HepG2 (cell line): Measurements from ENCODE around the gene SH3GL2. TPM values are rescaled to one million over a fixed set of nuclear protein-coding genes. Genes with fewer than 3 reads are reported as not detected.

Source experiments
- ATAC-seq: fragments of 200-7000 bp; cut with Tn5 transposase; 3 replicates; pipeline ENCODE4 v1.9.1; 2020; ENCODE audit warnings: mild to moderate bottlenecking, moderate library complexity
- BruUV-seq: library from RNA; stranded (reverse); fragments of 400-500 nt; replicated peaks from 2 replicates; lab custom pipeline; 2021; lab: Mats Ljungman, UMichigan
- CTCF ChIA-PET: fragments of 300-600 bp; formaldehyde crosslinking; extraction: SDS; loops from one replicate; lab custom pipeline; 2021; ENCODE audit warnings: low total read pairs, inconsistent platforms, low intra/inter-chr PET ratio; lab: Yijun Ruan, JAX
- POLR2A ChIA-PET: fragments of 350-600 bp; sonication (Branson Sonifier 250); formaldehyde crosslinking; loops from one replicate; lab custom pipeline; 2020; ENCODE audit warnings: antibody characterized with exemption, inconsistent platforms; lab: Yijun Ruan, JAX
- DNase-seq: peaks from one replicate; pipeline ENCODE4 v3.0.0-alpha.2; 2015; ENCODE audit warnings: low spot score
- FAIRE-seq: peaks from 3 replicates; lab custom pipeline; 2011; peaks lifted over from hg19 to GRCh38; lab: Jason Lieb, UNC
- H2AFZ ChIP-seq: one replicate; pipeline ENCODE4 v1.6.1; 2011; ENCODE audit warnings: low read length, inconsistent platforms
- H3K27ac ChIP-seq: fragments of 300-600 bp; 3 replicates; pipeline ENCODE4 v1.8.0; 2011; ENCODE audit warnings: mixed run types, mild to moderate bottlenecking, mixed read lengths, low read length, inconsistent platforms; ENCODE audit not compliant: insufficient read depth; ENCODE audit errors: extremely low read length
- H3K27me3 ChIP-seq, 2 experiments: fragments of 200-600 bp in 1 of 2; 2 replicates in 1 of 2; 3 replicates in 1 of 2; pipeline versions ENCODE4 v1.6.0 to v1.8.0; 2011; ENCODE audit warnings: low read length in 2 of 2, mild to moderate bottlenecking in 2 of 2, moderate library complexity in 2 of 2, inconsistent platforms in 1 of 2; ENCODE audit not compliant: insufficient read depth in 2 of 2, control insufficient read depth in 1 of 2
- H3K36me3 ChIP-seq, 2 experiments: fragments of 200-600 bp in 1 of 2; replicated peaks in 1 of 2; 2 replicates in 1 of 2; 3 replicates in 1 of 2; pipeline versions ENCODE4 v1.5.1 to v1.8.0; 2011; ENCODE audit warnings: low read length in 2 of 2, inconsistent platforms in 1 of 2; ENCODE audit not compliant: insufficient read depth in 2 of 2, control insufficient read depth in 1 of 2
- H3K4me1 ChIP-seq: 2 replicates; pipeline ENCODE4 v1.5.1; 2012; ENCODE audit warnings: low read length, inconsistent platforms; ENCODE audit not compliant: insufficient read depth
- H3K4me2 ChIP-seq: 2 replicates; pipeline ENCODE4 v1.6.0; 2011; ENCODE audit warnings: low read depth, low read length, inconsistent platforms
- H3K4me3 ChIP-seq, 3 experiments: fragments of 200-600 bp in 1 of 3; sonication (generic), shearing (Covaris generic) in 1 of 3; replicated peaks in 1 of 3; 2 replicates each; pipeline ENCODE4 v1.5.1; 2011 to 2016; ENCODE audit warnings: low read length in 3 of 3, inconsistent platforms in 2 of 3, low read depth in 2 of 3, mild to moderate bottlenecking in 2 of 3, control low read depth in 1 of 3, mixed read lengths in 1 of 3; ENCODE audit not compliant: insufficient read depth in 1 of 3
- H3K79me2 ChIP-seq: one replicate; pipeline ENCODE4 v1.6.1; 2011; ENCODE audit warnings: low read length, inconsistent platforms; ENCODE audit not compliant: insufficient read depth
- H3K9ac ChIP-seq: 2 replicates; pipeline ENCODE4 v1.6.0; 2011; ENCODE audit warnings: mild to moderate bottlenecking, low read depth, low read length, inconsistent platforms; ENCODE audit not compliant: insufficient read depth
- H3K9me3 ChIP-seq: 2 replicates; pipeline ENCODE4 v1.5.1; 2012; ENCODE audit warnings: mild to moderate bottlenecking, low read length
- H4K20me1 ChIP-seq: 2 replicates; pipeline ENCODE4 v1.6.0; 2011; ENCODE audit warnings: inconsistent platforms, mild to moderate bottlenecking, low read length, moderate library complexity; ENCODE audit not compliant: insufficient read depth
- ASH2L ChIP-seq: fragments of 300-600, 200-600 bp; sonication (generic); IDR thresholded peaks from 2 replicates; pipeline ENCODE4 v1.7.0; 2017; ENCODE audit warnings: low read depth, mild to moderate bottlenecking, moderate library complexity, mixed read lengths, low read length; ENCODE audit not compliant: insufficient read length
- GZF1 ChIP-seq: sonication (generic); formaldehyde crosslinking; IDR thresholded peaks from 2 replicates; pipeline ENCODE4 v1.5.1; 2020; ENCODE audit warnings: mild to moderate bottlenecking, missing genetic modification reagents
- IKZF5 ChIP-seq: IDR thresholded peaks from 2 replicates; pipeline ENCODE4 v1.6.1; 2018; ENCODE audit warnings: missing genetic modification reagents, mild to moderate bottlenecking, missing compliant biosample characterization
- KDM3A ChIP-seq: IDR thresholded peaks from 2 replicates; pipeline ENCODE4 v1.6.1; 2018; ENCODE audit warnings: low read depth, missing compliant biosample characterization
- MTF2 ChIP-seq: sonication (generic); formaldehyde crosslinking; IDR thresholded peaks from 2 replicates; pipeline ENCODE4 v1.5.0; 2020; ENCODE audit warnings: missing genetic modification reagents, borderline replicate concordance
- STAT6 ChIP-seq: sonication (generic); formaldehyde crosslinking; IDR thresholded peaks from 2 replicates; pipeline ENCODE4 v1.4.0; 2020; ENCODE audit warnings: missing genetic modification reagents, mild to moderate bottlenecking, borderline replicate concordance
- UBTF ChIP-seq: sonication (generic); formaldehyde crosslinking; IDR thresholded peaks from 2 replicates; pipeline ENCODE4 v1.4.0; 2020; ENCODE audit warnings: mild to moderate bottlenecking, missing genetic modification reagents
- ZC3H4 ChIP-seq: sonication (generic); formaldehyde crosslinking; IDR thresholded peaks from 2 replicates; pipeline ENCODE4 v1.4.0; 2020; ENCODE audit warnings: missing genetic modification reagents, borderline replicate concordance
- ZEB1 ChIP-seq: IDR thresholded peaks from 2 replicates; pipeline ENCODE4 v1.6.1; 2012; ENCODE audit warnings: mild to moderate bottlenecking, low read depth, inconsistent platforms; ENCODE audit not compliant: insufficient replicate concordance
- ZFP1 ChIP-seq: IDR thresholded peaks from 2 replicates; pipeline ENCODE4 v1.6.1; 2016
- ZNF12 ChIP-seq: sonication (generic); formaldehyde crosslinking; IDR thresholded peaks from 2 replicates; pipeline ENCODE4 v1.5.0; 2020; ENCODE audit warnings: missing genetic modification reagents
- ZNF30 ChIP-seq: sonication (generic); formaldehyde crosslinking; IDR thresholded peaks from 2 replicates; pipeline ENCODE4 v1.5.0; 2020; ENCODE audit warnings: mild to moderate bottlenecking, missing genetic modification reagents
- ZNF331 ChIP-seq: sonication (generic); formaldehyde crosslinking; IDR thresholded peaks from 2 replicates; pipeline ENCODE4 v1.4.0; 2020; ENCODE audit warnings: missing genetic modification reagents
- ZNF607 ChIP-seq: sonication (generic); formaldehyde crosslinking; IDR thresholded peaks from 2 replicates; pipeline ENCODE4 v1.5.1; 2020; ENCODE audit warnings: missing genetic modification reagents, mild to moderate bottlenecking, borderline replicate concordance
- WGBS: methylation state at CpG from one replicate; pipeline ENCODE4 v1.1.6; 2017; ENCODE audit warnings: low lambda C conversion rate; 5-methylcytosine and 5-hydroxymethylcytosine counted together
- in situ Hi-C: cut with HindIII; loops from 2 replicates; pipeline ENCODE4 v1.10.0; 2017; ENCODE audit warnings: low pct_unique_long_range_greater_than_20kb; ENCODE audit not compliant: extremely low pct_ligation_motif_present
- intact Hi-C: fragments of 100-400 bp; cut with micrococcal nuclease; formaldehyde crosslinking; loops from one replicate; pipeline ENCODE4 v1.10.0; 2022; ENCODE audit not compliant: unreplicated experiment
- polyA plus RNA-seq, 8 experiments: library from polyadenylated mRNA; depleted of rRNA in 3 of 8; stranded (reverse) in 7 of 8; unstranded in 1 of 8; fragments of >200 nt; fragmentation: Illumina TruSeq in 4 of 8; extraction: Trizol in 4 of 8; gene quantifications; 2 replicates each; pipeline versions ENCODE4 v1.2.1 to v1.2.3, GENCODE V29; 2011 to 2016; ENCODE audit warnings: low read depth in 4 of 8, missing spikeins in 1 of 8, mixed read lengths in 1 of 8; ENCODE audit not compliant: insufficient read depth in 1 of 8
- total RNA-seq, 5 experiments: library from RNA; depleted of rRNA; stranded (reverse); fragments of >200 nt; fragmentation: Illumina TruSeq; extraction: Trizol; gene quantifications; 2 replicates each; pipeline ENCODE4 v1.2.3, GENCODE V29; 2016; ENCODE audit warnings: low read depth in 1 of 5
- TF ChIP-seq, protein P1 (sequence below), 2 experiments: fragments of 450-650 bp in 1 of 2; sonication (generic) in 1 of 2; formaldehyde crosslinking; IDR thresholded peaks; 2 replicates each; pipeline versions ENCODE4 v1.5.0 to v1.8.0; 2020 to 2022; ENCODE audit warnings: mild to moderate bottlenecking in 1 of 2, missing genetic modification reagents in 1 of 2
- TF ChIP-seq, protein P2 (sequence below): sonication (generic); formaldehyde crosslinking; IDR thresholded peaks from 2 replicates; pipeline ENCODE4 v1.8.1; 2023; ENCODE audit warnings: mild to moderate bottlenecking, missing genetic modification reagents, borderline replicate concordance

The SH3GL2 gene
- total and polyA plus RNA-seq, 2 of the 13 experiments (the other 11 are each of a cell fraction or from before 2014, with no cell fraction given) = 0.04 TPM; not detected in 1

GRCh38 chr9:17735859-17736258, 157.0 kb downstream of the SH3GL2 start:
- H3K27me3 ChIP-seq = no peaks in the 10 kb centered on the region
- H2AFZ ChIP-seq = no peak overlapping the region
- H3K27ac ChIP-seq = no peak overlapping the region
- no peaks in the 10 kb centered on the region for H3K36me3 ChIP-seq
- no peak overlapping the region for H3K9ac ChIP-seq
- in situ Hi-C loops = no loop called here
- no peak overlapping the region for H3K4me3 ChIP-seq
- no peaks in the 10 kb centered on the region for H3K4me1 ChIP-seq
- BruUV-seq = no TSS peak
- H4K20me1 ChIP-seq = no peaks in the 10 kb centered on the region
- intact Hi-C loops = no loop called here
- no peaks in the 10 kb centered on the region for H3K79me2 ChIP-seq
- ATAC-seq = no peak
- no peak overlapping the region for H3K4me2 ChIP-seq
- no peak for DNase-seq
- no peak for TF ChIP-seq ZEB1
- TF ChIP-seq MTF2 = no peak
- no peak for TF ChIP-seq KDM3A (CRISPR knock-in tag)
- TF ChIP-seq GZF1 (CRISPR knock-in tag) = no peak
- TF ChIP-seq ZNF30 (CRISPR knock-in tag) = no peak
- TF ChIP-seq ZNF12 (CRISPR knock-in tag) = no peak
- TF ChIP-seq UBTF = no peak
- no peak for TF ChIP-seq ASH2L
- TF ChIP-seq ZNF331 (CRISPR knock-in tag) = no peak
- TF ChIP-seq STAT6 (CRISPR knock-in tag) = no peak
- no peak for TF ChIP-seq IKZF5 (CRISPR knock-in tag)
- TF ChIP-seq ZC3H4 (CRISPR knock-in tag) = no peak
- TF ChIP-seq ZNF607 = no peak
- TF ChIP-seq, protein P1, sequence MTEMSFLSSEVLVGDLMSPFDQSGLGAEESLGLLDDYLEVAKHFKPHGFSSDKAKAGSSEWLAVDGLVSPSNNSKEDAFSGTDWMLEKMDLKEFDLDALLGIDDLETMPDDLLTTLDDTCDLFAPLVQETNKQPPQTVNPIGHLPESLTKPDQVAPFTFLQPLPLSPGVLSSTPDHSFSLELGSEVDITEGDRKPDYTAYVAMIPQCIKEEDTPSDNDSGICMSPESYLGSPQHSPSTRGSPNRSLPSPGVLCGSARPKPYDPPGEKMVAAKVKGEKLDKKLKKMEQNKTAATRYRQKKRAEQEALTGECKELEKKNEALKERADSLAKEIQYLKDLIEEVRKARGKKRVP (CRISPR knock-in tag; IDR thresholded peaks at IDR 0.05) = no peak
- TF ChIP-seq, protein P2, sequence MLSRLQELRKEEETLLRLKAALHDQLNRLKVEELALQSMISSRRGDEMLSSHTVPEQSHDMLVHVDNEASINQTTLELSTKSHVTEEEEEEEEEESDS (CRISPR knock-in tag) = no peak
- no peak for TF ChIP-seq ZFP1 (CRISPR knock-in tag)
- H3K9me3 ChIP-seq = no peaks in the 10 kb centered on the region
- WGBS = no CpG with 5 or more reads among the region's 3 CpGs
- ChIA-PET POLR2A (no interaction called here), CTCF (no interaction called here)
- no peak for FAIRE-seq
